ENCODE data around the gene TYK2.

DNA sequence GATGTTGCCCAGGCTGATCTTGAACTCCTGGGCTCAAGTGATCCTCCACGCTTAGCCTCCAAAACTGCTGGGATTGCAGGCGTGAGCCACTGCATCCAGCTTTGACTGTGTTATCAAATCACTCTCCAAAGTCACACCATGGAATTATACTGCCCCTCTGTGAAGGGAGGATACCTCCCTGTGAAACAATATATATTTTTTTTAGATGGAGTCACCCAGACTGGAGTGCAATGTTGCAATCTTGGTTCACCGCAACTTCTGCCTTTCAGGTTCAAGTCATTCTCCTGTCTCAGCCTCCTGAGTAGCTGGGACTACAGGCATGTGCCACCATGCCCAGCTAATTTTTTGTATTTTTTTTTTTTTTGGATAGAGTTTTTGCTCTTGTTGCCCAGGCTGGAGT is 7.7 kb downstream of the TYK2 start:
- TF ChIP-seq, protein P1, sequence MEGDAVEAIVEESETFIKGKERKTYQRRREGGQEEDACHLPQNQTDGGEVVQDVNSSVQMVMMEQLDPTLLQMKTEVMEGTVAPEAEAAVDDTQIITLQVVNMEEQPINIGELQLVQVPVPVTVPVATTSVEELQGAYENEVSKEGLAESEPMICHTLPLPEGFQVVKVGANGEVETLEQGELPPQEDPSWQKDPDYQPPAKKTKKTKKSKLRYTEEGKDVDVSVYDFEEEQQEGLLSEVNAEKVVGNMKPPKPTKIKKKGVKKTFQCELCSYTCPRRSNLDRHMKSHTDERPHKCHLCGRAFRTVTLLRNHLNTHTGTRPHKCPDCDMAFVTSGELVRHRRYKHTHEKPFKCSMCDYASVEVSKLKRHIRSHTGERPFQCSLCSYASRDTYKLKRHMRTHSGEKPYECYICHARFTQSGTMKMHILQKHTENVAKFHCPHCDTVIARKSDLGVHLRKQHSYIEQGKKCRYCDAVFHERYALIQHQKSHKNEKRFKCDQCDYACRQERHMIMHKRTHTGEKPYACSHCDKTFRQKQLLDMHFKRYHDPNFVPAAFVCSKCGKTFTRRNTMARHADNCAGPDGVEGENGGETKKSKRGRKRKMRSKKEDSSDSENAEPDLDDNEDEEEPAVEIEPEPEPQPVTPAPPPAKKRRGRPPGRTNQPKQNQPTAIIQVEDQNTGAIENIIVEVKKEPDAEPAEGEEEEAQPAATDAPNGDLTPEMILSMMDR (IDR thresholded peaks at IDR 0.05; ENCODE audit: insufficient read depth, low read length, poor library complexity, severe bottlenecking): no peak
- no peak for TF ChIP-seq EZH2phosphoT487 (conservative IDR thresholded peaks at IDR 0.05; ENCODE audit: low read length)
